NCI-H1105 (cell line): Measurements from ENCODE around the gene TMEM273.

Experiments
- DNase-seq: peaks from one replicate; lab custom pipeline; 2025; lab: John Stamatoyannopoulos, UW

TMEM273 gene

GRCh38 chr10:49176310-49177268 lies 11.6 kb downstream of the TMEM273 start:
- no peak for DNase-seq

GRCh38 chr10:49175587-49176309 lies 12.4 kb downstream of the TMEM273 start:
- DNase-seq, result no peak

GRCh38 chr10:49174926-49175500 lies 13.2 kb downstream of the TMEM273 start:
- DNase-seq, result no peak

- no peak for DNase-seq
Measured at GRCh38 chr10:49174261-49174925, 13.8 kb downstream of the TMEM273 start.

- no peak for DNase-seq
Measured at GRCh38 chr10:49173853-49174252, 14.3 kb downstream of the TMEM273 start.

GRCh38 chr10:49173201-49173772 lies 14.9 kb downstream of the TMEM273 start:
- no peak for DNase-seq

GRCh38 chr10:49172777-49173132 lies 15.4 kb downstream of the TMEM273 start:
- DNase-seq, result no peak

GRCh38 chr10:49172061-49172776 lies 16.0 kb downstream of the TMEM273 start:
- DNase-seq, result no peak

- DNase-seq, result no peak
Measured at GRCh38 chr10:49171326-49172060, 16.7 kb downstream of the TMEM273 start.

GRCh38 chr10:49170632-49171325 lies 17.4 kb downstream of the TMEM273 start:
- no peak for DNase-seq

GRCh38 chr10:49169776-49170175 lies 18.4 kb downstream of the TMEM273 start:
- DNase-seq, result no peak

GRCh38 chr10:49168831-49169500 lies 19.2 kb downstream of the TMEM273 start:
- DNase-seq, result no peak

- DNase-seq, result no peak
Measured at GRCh38 chr10:49168171-49168540, 20.0 kb downstream of the TMEM273 start.

GRCh38 chr10:49167425-49168170 lies 20.6 kb downstream of the TMEM273 start:
- DNase-seq, result no peak

GRCh38 chr10:49166484-49167400 lies 21.4 kb downstream of the TMEM273 start:
- no peak for DNase-seq

GRCh38 chr10:49165821-49166483 lies 22.2 kb downstream of the TMEM273 start:
- no peak for DNase-seq

GRCh38 chr10:49165259-49165658 lies 22.9 kb downstream of the TMEM273 start:
- no peak for DNase-seq
